H7 (cell line): ENCODE measurements around the gene ERMAP. TPM values are rescaled to one million over a fixed set of nuclear protein-coding genes. Genes with fewer than 3 reads are reported as not detected.

Experiments
- DNase-seq: peaks from one replicate; pipeline ENCODE4 v3.0.0; 2012
- H3K27me3 ChIP-seq: 2 replicates; pipeline ENCODE4 v1.6.0; 2011; ENCODE audit warnings: mild to moderate bottlenecking, low read length; ENCODE audit not compliant: control insufficient read depth, insufficient read depth
- H3K36me3 ChIP-seq: replicated peaks from 2 replicates; pipeline ENCODE4 v1.5.1; 2011; ENCODE audit warnings: low read length; ENCODE audit not compliant: control insufficient read depth, insufficient read depth
- H3K4me3 ChIP-seq: 2 replicates; pipeline ENCODE4 v1.5.1; 2011; ENCODE audit warnings: low read depth, mild to moderate bottlenecking, control low read depth, low read length, moderate library complexity; ENCODE audit not compliant: insufficient read depth
- total RNA-seq: library from RNA; depleted of rRNA; stranded (reverse); fragments of >200 nt; shearing (Covaris generic); gene quantifications from 2 replicates; pipeline ENCODE4 v1.2.3, GENCODE V29; 2014

ERMAP gene
- total RNA-seq, 1 experiment from 2014 or later: 4.6 TPM

DNA sequence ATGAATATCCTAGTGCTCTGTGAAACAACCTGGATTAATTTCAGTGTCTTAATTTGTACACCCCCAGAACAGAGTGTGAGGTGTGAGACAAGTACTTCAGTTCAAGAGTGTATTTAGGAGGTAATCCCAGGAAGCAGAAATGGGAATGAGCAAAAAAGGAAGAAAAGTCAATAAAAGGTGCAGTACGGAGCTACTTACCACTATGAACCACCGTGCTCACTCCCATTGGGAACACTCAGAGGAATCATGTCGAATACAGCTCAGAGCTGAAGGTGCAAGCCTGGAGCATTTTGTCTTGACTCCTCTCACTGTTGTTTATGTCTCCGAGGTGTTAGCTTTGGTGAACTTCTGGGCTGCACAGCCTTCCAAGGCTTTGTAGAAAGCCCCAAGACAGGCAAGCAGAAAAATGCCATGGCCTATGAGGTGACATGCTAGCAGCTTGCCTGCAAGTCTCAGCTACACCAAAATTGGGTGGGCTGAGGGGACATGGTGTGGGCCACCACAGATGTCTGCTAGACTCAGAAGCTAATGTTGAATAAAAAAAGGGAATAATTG is 7.6 kb downstream of the ERMAP start:
- Histone ChIP-seq H3K4me3 (no peak overlapping the region), H3K27me3 (no peaks in the 10 kb centered on the region), H3K36me3 (no peaks in the 10 kb centered on the region)
- DNase-seq: no peak

- Histone ChIP-seq H3K27me3 (no peaks in the 10 kb centered on the region), H3K4me3 (no peak overlapping the region), H3K36me3 (no peaks in the 10 kb centered on the region)
- peak; percentile 41 for DNase-seq
Observed at GRCh38 chr1:42825036-42825851, 8.3 kb downstream of the ERMAP start.

GRCh38 chr1:42830631-42831030 is 13.7 kb downstream of the ERMAP start:
- no peaks in the 10 kb centered on the region for H3K27me3 ChIP-seq
- no peaks in the 10 kb centered on the region for H3K36me3 ChIP-seq
- no peak overlapping the region for H3K4me3 ChIP-seq
- DNase-seq: peak; percentile 44

DNA sequence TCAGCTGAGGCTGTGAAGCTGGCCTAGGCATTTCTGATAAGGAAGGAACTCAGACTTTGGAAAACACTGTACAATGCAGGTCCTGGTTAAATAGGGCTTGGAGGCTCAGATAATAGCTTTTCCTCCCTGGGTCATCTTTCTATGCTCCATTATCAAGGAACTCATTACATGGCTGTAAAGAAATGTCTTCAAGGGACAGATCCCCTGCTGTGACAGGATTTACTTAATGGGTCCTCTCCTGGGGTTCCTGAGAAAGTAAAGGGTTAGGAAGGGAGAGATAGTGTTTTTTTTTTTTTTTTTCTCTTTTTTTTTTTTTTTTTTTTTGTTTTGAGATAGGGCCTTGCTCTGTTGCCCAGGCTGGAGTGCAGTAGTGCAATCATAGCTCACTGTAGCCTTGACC is 14.4 kb downstream of the ERMAP start:
- no peak for DNase-seq

GRCh38 chr1:42832641-42833240 is 15.8 kb downstream of the ERMAP start:
- H3K27me3 ChIP-seq: no peaks in the 10 kb centered on the region
- no peaks in the 10 kb centered on the region for H3K36me3 ChIP-seq
- DNase-seq: no peak
- H3K4me3 ChIP-seq: no peak overlapping the region

More for the DNA sequence above, 14.4 kb downstream of the ERMAP start:
- Histone ChIP-seq H3K27me3 (no peaks in the 10 kb centered on the region), H3K4me3 (no peak overlapping the region), H3K36me3 (no peaks in the 10 kb centered on the region)

DNA sequence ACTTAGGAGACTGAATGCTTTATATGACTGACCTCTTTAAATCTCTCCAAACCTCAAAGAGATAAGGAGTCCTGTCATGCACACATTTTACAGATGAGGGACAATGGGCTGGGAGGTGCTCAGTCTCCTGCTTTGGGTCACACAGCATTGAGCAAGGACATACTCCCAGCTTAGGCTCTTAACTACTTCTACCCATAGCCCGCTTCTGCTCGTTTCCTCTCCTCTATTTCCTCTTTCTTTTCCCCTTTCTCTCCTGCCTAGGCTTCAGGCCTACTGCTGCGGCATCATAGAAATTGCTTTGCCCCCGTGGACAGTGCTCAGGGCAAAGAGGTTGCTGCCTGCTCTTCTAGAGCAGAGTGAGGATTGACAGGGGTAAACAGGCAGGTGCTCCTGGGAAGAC is 17.1 kb downstream of the ERMAP start:
- H3K27me3 ChIP-seq: no peaks in the 10 kb centered on the region
- DNase-seq: no peak
- H3K4me3 ChIP-seq: no peak overlapping the region
- H3K36me3 ChIP-seq: no peaks in the 10 kb centered on the region

GRCh38 chr1:42834803-42835202 is 17.9 kb downstream of the ERMAP start:
- no peak for DNase-seq
- Histone ChIP-seq H3K4me3 (no peak overlapping the region), H3K36me3 (no peaks in the 10 kb centered on the region), H3K27me3 (no peaks in the 10 kb centered on the region)

DNA sequence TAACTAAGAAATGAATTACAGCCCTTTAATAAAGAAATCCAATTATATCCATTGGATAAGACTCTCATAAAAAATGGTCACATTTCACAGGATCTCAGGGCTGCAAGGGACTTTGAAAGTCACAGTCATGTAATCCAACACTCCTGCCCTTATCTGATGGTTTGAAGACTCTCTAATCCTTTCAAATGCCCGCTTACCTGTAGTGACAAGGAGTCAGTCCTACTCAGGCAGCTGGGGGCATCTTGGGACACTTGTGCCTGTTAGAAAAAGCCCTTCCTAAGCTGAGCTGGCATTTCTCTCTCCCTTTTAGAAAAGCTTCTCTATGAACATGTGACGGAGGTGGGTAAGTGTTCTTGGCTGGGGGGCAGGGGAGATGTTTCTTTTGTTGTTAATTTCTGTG is 18.5 kb downstream of the ERMAP start:
- no peaks in the 10 kb centered on the region for H3K27me3 ChIP-seq
- H3K4me3 ChIP-seq: no peak overlapping the region
- no peak for DNase-seq
- H3K36me3 ChIP-seq: no peaks in the 10 kb centered on the region

DNA sequence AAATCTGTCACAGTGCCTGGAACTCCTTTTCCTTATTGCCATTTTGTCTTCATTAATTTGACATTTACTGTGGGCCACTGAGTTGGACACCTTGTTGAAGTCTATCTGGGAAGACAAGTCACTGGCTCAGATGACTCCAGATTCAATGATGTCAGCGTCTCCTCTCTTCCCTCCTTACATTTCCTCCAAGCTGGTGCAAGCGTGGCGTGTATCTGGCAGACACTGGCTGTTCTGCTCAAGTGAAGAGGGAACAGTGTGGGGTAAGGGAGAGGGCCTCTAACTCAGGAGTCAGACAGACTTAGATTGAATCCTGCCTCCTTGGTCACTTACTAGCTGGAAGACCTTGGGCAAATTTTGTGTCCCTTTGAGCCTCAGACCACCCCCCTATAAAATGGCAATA is 20.8 kb downstream of the ERMAP start:
- H3K4me3 ChIP-seq: no peak overlapping the region
- no peaks in the 10 kb centered on the region for H3K27me3 ChIP-seq
- DNase-seq: no peak
- no peaks in the 10 kb centered on the region for H3K36me3 ChIP-seq

- DNase-seq: no peak
- Histone ChIP-seq H3K27me3 (no peaks in the 10 kb centered on the region), H3K4me3 (no peak overlapping the region), H3K36me3 (no peaks in the 10 kb centered on the region)
Observed at GRCh38 chr1:42838482-42839190, 21.7 kb downstream of the ERMAP start.

- Histone ChIP-seq H3K4me3 (no peak overlapping the region), H3K27me3 (no peaks in the 10 kb centered on the region; the same call in 1 of the 2 replicates), H3K36me3 (no peaks in the 10 kb centered on the region)
- DNase-seq: no peak
Observed at GRCh38 chr1:42841010-42841409, 24.1 kb downstream of the ERMAP start.

DNA sequence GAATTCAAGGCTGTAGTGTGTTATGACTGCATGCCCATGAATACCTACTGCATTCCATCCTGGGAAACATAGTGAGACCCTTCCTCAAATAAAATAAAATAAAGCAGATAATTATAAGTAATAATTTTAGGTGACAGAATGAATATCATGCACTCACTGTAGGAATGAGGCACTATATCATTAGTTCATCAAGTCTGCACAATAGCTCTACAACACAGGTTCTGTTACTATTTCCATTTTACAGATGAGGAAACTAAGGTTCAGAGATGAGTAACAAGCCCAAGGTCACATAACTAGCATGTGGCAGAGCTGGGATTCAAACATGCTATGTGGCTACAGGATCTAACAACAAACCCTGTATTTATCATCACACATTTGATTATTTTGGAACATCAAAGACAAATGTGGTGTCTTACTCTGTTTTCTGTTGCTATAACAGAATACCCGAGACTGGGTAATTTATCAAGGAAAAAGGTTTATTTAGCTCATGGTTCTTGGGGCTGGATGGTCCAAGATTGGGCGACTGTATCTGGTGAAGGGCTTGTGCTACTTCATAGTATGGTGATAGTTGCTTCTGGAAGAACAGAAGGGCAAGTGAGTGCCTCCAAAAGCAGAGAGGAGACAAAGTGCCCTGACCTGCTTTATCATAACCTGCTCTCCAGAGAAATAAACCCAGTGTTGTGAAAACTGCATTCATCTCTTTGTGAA is 24.7 kb downstream of the ERMAP start:
- Histone ChIP-seq H3K36me3 (no peaks in the 10 kb centered on the region), H3K27me3 (no peaks in the 10 kb centered on the region; the same call in 1 of the 2 replicates), H3K4me3 (no peak overlapping the region)
- no peak for DNase-seq

DNA sequence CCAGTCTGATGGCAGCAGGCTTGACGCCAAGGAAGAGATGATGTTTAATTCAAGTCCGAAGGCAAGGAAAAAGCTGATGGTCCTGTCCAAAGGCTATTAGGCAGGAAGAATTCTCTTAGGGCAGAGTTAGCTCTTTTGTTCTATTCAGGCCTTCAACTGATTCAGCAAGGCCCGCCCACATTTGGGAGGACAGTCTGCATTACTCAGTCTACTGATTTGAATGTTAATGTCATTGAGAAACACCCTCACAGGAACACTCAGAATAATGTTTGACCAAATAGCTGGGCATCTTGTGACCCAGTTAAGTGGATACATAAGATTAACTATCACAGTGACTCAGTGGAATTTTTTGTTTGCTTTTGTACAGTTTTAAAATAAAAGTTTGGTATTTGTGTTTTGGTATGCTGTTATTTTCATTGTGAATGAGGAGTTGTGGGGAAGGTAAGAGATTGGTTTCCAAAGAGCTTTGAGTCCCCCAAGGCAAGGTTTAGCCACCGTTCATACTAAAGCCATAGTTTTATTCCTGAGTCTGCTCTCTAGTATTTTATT is 27.7 kb downstream of the ERMAP start:
- no peak for DNase-seq
- no peaks in the 10 kb centered on the region; the same call in 1 of the 2 replicates for H3K27me3 ChIP-seq
- H3K4me3 ChIP-seq: no peak overlapping the region
- peaks cover 2% of the 10 kb centered on the region for H3K36me3 ChIP-seq

DNA sequence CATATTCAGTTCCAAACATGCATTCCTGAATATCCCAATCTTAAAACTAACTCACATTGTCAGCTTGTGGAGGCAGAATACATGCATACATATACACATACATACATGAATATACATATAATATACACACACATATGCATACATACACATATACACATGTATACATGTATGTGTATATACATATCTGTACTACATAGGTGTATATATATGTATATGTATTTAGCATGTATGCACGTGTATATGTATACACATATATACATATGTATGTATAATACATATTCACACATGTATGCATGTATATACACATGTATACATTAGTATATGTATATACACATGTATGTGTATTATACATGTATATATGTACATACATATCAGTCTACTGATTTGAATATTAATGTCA is 28.3 kb downstream of the ERMAP start:
- Histone ChIP-seq H3K36me3 (peaks cover 2% of the 10 kb centered on the region), H3K27me3 (no peaks in the 10 kb centered on the region; the same call in 1 of the 2 replicates), H3K4me3 (no peak overlapping the region)
- DNase-seq: no peak
